Renal cortical epithelial cell (primary cell): Measurements from ENCODE around the gene FEN1. TPM values are rescaled to one million over a fixed set of nuclear protein-coding genes. Genes with fewer than 3 reads are reported as not detected.

Source experiments
- DNase-seq: peaks from one replicate; pipeline ENCODE4 v3.0.0-alpha.2; 2011; ENCODE audit warnings: low read depth
- total RNA-seq: library from RNA; depleted of rRNA; stranded (reverse); fragments of >200 nt; gene quantifications from 2 replicates; pipeline ENCODE4 v1.2.3, GENCODE V29; 2014

Gene FEN1
- total RNA-seq, 1 donor from 2014 or later: 12.1 TPM

DNA sequence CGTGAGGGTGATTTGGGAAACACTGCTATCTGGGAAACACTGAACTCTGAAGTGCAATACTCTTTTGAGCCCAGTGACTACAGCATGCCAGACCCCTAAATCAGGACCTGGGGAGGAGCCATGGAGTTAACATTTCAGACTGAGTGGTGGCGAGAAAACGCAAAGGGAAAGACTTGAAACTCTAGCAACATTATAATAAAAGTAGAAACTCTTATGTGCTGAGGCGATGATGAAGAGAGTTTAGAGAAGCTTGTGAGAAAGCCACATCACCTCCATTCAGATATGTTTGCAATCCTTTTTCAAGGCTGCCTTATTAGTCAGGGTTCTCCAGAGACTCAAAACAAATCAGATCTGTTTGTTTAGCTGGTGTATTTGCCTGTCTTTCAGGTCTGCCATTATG is 1.9 kb downstream of the FEN1 start:
- no peak for DNase-seq

DNA sequence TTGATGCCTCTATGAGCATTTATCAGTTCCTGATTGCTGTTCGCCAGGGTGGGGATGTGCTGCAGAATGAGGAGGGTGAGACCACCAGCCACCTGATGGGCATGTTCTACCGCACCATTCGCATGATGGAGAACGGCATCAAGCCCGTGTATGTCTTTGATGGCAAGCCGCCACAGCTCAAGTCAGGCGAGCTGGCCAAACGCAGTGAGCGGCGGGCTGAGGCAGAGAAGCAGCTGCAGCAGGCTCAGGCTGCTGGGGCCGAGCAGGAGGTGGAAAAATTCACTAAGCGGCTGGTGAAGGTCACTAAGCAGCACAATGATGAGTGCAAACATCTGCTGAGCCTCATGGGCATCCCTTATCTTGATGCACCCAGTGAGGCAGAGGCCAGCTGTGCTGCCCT is 2.7 kb downstream of the FEN1 start:
- DNase-seq: no peak

DNA sequence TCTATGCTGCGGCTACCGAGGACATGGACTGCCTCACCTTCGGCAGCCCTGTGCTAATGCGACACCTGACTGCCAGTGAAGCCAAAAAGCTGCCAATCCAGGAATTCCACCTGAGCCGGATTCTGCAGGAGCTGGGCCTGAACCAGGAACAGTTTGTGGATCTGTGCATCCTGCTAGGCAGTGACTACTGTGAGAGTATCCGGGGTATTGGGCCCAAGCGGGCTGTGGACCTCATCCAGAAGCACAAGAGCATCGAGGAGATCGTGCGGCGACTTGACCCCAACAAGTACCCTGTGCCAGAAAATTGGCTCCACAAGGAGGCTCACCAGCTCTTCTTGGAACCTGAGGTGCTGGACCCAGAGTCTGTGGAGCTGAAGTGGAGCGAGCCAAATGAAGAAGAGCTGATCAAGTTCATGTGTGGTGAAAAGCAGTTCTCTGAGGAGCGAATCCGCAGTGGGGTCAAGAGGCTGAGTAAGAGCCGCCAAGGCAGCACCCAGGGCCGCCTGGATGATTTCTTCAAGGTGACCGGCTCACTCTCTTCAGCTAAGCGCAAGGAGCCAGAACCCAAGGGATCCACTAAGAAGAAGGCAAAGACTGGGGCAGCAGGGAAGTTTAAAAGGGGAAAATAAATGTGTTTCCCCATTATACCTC is 3.3 kb downstream of the FEN1 start:
- DNase-seq: no peak

DNA sequence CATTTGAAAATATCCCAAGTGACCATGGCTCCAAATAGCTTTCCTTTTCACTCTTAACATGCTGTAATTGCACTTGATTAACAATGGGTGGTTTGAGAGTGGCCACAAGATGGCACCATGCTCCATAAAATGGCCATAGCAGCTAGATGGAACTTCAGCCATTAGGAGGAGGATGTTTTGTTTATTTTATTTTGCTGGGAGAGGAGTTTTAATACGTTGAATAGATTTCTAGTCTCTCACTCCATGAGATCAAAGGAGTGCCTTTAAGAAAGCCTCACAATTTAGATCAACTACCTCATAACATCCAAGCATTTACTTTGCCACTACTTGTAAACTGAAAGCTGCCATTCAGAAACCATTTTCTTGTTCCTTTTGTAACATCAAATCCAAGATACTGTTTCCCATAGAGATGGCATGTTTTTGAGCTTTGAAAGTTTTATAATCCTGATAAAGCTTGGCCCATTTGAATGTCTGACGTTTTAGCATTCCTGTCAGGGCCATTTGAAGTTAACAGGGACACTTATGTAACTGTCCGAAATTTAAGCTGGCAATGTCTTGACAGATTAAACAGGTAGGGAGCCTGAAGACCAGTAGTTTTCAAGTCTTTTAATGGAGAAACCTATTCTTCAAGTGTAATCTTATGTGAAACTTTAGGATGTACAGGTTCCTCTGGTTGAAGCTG is 4.7 kb downstream of the FEN1 start:
- peak; percentile 84 for DNase-seq

DNA sequence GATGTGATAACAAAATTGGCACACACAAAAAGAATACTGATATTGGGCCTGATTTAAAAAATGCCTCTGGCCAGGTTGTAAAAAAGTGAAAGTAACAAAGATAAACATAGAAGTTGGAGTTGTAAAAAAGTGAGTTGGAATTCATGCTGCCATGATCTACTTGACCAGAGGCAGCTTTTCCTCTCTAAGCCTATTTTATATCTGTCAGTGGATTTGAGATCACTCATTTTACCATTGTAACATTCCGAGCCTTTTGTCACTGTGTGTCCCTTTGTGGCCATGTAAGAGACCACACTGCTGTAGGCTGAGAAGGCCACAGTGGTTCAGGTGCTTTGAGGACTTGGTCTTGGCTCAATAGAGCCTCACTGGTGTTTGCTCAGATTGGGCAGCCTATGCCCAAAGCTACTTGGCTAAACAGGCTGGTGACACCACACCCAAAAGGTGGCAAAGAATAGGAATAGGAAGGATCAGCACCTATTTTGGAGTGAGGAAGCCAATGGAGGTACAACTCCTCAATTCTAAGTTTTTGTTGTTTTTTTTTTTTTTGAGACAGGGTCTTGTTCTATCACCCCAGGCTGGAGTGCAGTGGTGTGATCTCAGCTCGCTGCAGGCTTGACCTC is 7.1 kb downstream of the FEN1 start:
- DNase-seq: no peak

DNA sequence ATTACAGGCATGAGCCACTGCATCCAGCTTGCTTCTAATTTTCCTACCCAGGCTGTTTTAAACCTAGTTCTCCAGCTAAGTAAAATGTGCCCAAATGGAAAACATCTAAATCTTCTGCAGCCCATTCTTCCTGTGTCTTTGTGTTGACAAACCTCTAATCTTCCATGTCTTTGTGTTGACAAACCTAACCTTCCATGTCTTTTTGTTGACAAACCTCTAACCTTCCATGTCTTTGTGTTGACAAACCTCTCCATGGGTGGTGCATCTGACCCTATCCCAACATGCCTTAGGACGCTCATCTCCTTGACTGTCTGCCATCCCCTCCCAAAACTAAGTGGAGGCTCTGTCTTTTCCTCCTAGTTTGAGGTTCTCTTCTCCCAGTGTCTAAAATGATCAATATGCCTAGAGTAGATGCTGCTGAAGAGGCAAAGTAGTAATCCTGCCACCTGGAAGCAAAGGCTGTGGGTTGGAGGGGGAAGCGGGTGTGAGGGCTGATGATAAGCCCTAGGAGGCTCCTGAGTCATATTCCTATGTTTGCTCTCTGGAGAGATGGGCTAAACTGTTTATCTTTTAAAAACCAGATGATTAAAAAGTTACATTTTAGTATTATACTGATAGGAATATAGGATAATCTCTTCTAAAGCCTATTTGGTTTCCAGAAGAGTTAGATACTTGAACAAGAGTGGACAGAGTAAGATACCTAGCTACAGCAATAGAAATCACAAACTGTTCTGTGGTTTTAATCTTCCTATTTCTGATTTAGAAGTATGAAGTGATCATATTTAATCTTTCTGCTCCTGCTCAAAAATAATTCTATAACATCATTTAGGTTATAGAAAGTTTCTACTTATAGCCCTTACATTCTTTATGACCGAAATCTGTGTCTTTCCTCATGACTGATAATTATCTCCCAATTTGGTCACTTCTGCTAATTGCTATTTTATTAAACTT is 7.9 kb downstream of the FEN1 start:
- DNase-seq: no peak

DNA sequence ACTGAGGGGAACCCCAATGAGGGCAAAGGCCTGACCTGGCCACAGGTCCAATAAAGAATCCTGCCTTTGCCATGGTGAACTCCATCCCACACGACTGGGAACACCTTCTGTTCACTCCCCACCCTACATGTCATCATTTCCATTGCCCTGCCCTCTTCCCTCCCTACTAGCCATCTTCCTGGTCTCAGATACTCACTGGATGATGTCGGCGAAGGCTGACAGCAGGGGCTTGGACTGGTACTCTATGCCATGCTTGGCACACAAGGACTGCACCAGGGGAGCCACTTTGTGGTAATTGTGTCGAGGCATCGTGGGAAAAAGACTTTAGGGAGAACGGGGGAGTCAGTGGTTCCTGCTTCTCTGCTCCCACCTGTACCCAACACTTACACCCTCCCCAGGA is 9.9 kb downstream of the FEN1 start:
- DNase-seq: no peak

DNA sequence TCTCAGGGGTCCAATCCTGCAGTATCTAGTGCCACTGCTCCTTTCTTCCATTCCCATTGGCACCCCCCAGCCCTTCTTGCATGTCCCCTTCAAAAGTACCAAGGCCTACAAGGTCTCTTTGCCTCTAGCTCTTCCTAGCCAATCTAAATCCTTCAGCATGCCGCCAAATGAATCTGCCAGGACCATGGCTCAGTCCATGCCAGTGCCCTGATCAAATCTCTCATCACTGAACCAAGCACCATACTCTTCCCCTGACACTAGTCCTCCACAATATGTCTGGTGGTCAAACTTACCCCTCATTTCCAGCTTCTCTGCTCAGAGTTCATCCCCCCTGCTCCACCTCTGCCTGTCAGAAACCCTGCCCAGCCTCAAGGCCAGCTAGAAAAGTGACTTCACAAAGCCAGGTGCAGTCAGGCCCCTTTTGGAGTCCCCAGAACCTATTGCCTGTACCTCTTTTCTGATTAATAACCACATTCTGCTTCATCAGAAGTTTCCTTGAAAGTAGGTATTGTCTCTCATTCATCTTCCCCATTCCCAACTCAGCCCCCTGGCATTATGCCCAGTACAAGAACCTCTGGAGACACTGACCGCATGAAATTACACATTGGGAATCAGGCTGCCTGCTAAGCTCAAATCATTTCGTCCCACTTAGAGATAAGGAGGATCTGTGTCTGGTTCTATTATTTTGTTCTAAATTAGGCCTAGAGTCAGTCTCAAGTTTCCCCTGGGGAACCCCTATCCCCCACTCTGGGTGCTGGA is 11.4 kb downstream of the FEN1 start:
- no peak for DNase-seq

DNA sequence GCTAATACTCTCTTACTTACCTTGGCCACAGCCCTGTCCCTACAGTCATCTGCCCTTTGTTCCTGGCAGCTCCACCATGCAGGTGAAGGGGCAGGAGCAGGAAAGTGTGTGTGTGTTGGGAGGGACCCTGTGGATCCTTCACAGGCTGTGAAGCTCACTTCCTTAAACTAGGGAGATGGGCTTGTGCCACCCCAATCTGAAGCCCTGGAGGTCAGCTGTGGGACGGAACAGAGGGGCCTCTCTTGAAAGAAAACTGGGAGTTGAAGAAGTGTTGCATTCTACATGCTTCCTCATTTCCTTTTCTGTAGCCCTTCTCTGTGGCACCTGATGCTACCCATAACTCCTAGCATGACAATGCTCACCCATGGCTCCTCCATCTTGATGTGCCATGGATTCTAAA is 12.4 kb downstream of the FEN1 start:
- DNase-seq: no peak

DNA sequence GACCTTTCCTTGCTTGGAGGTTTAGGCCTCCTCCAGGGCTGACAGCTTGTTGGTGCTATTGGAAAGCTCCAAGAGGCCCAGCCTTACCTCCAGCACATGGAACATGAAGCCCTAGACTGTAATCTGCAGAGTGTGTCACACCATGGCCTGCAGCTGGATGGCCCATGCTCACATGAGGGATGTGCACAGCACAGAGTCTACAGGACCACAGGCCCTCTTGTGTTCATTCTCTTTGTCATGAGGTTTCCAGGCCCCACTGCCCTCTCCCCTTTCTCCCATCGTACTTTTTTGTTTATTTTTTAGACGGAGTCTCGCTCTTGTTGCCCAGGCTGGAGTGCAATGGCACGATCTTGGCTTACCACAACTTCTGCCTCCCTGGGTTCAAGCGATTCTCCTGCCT is 14.1 kb downstream of the FEN1 start:
- DNase-seq: no peak

DNA sequence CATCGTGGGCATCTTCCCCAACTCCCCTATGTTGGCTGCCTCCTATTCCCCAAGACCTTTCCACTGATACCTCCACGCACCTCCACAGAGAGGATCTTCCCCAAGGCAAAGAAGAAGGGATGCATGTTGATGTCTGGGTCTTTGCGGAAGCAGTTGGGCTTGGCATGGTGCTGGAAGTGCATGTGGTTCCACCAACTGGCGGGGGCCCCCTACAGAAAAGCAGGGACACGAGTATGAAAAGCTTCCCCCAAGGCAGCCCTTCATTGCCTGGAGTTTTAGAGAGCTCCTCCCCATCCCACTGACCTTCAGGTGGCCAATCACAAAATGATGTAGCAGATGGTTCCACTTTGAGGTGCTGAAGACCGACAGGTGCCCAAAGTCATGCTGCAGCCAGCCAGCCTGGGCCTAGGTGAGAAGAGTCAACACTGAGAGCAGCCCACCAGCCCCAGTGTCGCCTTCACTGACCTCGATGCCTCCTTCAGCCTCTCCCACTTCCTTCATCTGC is 18.0 kb downstream of the FEN1 start:
- no peak for DNase-seq

DNA sequence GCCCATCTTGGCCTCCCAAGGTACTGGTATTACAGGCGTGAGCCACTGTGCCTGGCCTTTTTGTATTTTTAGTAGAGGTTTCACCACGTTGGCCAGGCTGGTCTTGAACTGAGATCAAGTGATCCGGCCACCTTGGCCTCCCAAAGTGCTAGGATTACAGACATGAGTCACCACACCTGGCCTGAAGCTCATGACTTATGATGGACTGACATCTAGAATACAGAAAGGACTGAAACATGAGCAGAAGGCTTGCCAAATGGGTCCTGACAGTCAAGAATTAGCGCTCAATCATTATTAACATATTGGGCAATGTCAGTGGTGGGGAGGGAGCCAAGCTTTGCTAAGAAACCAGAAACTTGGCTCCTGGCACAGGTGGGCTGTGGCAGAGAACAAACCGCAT is 19.1 kb downstream of the FEN1 start:
- DNase-seq: no peak

DNA sequence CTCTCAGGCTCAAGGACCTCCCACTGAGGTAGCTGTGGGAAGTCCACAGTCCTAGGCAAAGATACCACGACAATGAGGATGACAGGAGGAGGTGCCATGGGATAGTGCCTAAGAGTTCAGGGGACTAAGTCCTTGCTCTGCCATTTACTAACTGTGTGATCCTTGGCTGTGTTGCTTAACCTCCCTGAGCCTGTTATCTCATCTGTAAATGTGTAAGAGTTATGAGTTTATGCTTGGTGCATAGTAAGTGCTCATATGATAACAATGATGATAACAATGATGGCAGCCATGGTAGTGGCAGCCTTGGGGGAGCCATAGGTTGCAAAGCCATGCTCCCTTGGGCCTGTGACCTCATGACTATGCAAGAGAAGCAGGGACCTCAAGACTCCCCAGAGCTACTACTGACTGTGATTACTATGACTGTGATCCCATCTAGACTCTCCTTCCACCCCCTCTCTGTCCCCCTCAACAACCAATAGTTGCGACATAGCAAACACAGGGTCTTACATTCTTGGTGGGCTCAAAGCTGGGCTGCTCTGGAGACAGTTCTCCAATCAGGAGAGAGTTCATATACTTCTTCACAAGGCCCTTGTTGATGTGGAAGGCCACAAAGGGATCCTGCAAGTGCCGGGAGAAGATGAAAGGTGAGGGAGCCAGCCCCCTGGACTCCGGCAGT is 20.2 kb downstream of the FEN1 start:
- DNase-seq: no peak

DNA sequence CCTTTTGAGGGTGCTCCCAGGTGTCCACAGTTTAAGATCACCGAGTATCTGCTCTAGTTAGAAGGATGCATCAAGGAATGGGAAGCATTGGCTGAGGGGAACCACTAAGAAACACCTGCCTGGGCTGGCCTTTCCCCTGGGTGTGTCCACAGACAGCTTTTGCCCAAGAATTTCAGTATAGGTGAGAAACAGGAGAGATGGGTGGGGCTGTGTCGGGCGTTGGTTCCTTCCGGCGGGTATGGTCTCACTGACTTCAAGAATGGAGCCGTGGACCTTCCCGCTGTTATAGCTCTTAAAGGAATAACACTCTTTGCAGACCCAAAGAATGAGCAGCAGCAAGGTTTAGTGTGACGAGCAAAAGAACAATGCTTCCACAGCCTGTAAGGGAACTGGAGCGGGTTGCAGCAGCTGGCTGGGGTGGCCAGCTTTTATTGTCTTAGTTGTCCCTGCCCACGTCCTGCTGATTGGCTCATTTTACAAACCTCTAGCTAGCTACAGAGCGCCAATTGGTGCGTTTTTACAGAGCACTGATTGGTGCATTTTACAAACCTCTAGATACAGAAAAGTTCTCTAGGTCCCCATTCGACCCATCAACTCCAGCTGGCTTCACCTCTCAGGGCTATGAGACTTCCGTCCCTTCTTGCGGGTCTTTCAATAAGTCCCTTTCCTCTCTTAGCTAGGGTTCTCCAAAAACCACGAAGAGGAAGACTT is 21.7 kb downstream of the FEN1 start:
- DNase-seq: peak; percentile 45

DNA sequence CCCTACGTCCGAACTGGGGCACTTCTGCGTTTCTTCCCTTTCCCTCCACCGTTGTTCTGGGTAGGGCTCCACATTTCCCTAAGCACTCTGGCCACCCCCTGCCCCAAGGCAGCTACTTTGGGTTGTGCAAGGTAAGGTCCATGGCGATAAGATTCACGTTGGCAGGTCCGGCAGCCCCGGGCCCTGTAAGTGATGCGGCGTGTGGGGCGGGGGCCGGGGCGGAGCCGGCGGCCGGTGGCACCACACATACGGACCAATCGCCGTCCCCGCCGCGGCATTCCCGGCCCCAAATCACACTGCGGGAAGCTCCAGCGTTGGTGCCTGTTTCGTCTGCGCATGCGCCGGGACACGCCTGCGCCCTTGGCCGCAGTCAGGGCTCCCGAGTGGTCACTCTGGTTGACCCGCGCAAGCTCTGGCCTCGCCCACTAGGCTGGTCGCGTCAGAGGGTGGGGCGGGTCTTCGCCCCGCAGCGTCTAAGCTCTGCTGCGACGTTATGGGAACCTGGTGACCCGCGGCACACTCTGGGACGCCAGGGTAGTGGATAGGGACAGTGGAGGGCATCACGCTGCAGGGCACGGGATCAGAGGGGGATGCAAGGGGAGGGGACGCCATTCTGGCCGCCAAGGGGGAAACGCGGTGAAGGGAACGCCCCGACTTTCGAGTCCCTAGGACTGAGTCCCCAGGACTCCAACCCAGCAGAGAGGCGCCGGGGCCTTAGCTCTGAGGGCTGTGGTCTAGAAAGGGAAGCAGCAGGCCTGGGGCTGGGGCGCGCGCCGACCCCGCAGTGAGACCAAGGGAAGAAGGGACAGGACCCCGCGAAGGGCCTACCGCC is 22.5 kb downstream of the FEN1 start:
- DNase-seq: peak; percentile 90

DNA sequence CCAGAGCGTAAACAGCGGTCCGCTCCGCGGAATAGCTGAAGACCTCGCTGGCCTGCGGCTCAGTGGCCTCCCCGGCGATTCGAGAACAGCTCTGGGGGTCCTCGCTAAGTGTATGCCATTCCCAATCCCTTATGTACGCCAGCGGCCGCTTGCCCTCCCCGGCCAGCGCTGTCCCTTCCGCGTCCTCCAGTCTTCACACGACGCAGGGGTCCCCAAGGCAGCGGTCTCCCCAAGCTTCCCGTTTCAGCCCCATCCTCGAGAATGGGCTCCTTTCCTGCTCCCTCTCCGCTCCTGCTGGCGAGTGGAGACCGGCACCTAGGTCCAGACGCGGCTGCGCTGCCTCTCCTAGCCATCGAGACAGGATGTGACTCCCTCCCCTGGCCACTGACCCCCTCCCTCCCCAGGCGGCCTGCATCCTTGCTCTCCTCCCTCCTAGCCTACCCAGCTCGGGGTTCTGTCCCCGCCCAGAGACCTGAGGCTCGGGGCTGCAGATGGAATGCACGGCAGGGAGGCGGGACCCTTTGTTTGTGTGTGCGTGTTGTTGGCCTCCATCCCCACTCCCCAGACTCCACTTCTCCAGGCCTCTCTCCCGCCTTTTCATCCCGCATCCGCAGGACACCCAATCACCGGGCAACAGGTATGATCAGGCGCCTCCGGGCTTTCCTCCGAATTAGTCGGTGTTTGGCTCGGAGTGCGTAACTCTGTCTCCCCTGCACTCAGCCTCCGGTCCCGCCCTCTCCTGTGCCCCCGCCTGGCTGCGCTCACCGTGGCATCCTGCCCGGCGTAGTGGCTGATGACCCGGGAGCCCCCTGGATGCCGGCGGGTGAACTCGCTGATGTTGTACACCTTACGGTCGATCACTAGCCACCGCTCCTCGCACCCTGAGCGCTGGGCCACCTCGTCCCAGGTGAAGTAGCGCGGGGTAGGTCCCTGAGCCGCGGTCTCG is 23.4 kb downstream of the FEN1 start:
- peak; percentile 55 for DNase-seq

DNA sequence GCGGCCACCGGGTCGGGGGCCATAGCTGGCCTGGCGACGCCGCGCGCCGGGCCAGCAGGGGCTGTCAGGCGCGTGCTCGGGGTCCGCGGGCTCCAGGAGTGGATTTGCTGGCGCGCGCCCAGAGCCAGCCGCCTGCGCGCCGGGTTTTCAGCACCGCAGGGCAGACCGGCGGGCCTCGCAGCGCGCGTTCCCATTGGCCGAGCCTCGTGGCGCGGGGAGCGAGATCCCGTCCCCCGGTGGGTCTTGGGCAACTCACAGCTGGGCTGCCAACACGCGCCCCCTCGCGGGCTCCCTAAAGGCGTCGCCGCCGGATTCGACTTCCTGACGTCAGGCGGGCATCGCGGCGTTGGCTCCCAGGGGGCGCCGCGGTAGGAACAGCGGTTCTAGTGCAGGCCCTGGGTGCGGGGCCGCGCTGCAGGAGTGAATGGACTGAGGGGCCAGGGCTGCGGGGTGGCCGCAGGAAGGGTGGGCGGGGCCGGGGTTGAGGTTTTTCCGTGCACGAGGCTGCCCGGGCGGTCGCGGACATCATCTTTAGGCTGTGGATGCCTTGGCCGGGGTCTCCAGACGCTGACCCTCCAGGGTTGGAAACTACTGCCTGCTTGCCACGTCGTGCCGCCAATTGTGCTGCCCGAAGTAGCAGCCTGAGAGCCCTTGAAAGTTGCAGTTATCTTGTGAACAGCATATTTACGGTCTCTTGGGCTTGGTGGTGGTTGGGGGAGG is 24.2 kb downstream of the FEN1 start, which contains the start of gene FADS1:
TSS of gene FADS1 (minus strand) at position 268 of the 720 bp plus-strand sequence. CDS start at position 194, 74 bp downstream.
- peak; percentile 77 for DNase-seq
